GM12864 (cell line): ENCODE measurements around the gene ZNF385B.

Experiments used
- DNase-seq: peaks from one replicate; pipeline ENCODE4 v3.0.0-alpha.2; 2011; ENCODE audit warnings: low read depth
- H3K4me3 ChIP-seq: 2 replicates; pipeline ENCODE4 v1.5.1; 2011; ENCODE audit warnings: mild to moderate bottlenecking, low read depth, low read length, control low read depth
- TF ChIP-seq, protein P1 (sequence below): IDR thresholded peaks from 2 replicates; pipeline ENCODE4 v1.5.1; 2011; ENCODE audit warnings: low read depth, mild to moderate bottlenecking, moderate library complexity, low read length, control low read depth, inconsistent platforms; ENCODE audit errors: missing control alignments

ZNF385B gene

DNA sequence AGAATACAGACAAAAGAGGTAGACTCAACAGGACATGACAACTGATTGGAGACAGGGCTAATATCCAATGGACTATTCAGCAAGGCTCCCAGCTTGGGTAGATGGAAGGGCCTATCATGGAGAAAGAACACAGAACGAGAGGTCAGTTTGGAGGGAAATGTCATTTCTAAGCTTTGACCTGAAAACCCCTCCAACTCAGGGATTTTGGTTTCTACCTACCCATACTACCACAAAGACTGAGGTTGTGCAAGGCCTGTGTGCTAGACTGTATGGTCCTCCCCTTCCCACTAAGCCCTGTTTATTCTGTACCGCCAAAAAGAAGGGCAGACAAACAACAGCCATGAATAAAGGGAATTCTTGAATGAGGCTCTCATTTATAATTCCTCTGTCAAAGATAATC is 288.9 kb downstream of the ZNF385B start:
- no peak for DNase-seq

DNA sequence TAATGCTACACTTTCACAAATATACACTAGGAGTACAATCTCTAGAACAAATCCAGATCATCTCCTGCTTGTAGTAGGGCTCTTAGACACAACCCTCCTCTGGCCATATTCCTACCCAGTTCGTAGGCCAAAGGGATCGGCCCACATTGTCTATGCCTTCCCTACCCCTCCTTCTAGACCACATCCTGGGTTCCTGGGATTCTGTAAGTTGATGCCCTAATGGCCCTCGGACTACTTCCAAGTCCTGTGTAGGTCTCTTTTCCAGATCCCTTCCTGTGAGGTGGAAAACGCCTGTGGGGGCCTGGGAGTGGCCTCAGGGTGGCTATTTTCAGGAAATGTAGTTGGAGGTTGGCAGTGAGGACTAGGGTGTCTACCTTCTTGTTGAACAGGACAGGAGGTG is 289.7 kb downstream of the ZNF385B start:
- no peak for DNase-seq
- no peak overlapping the region for H3K4me3 ChIP-seq
- TF ChIP-seq, protein P1, sequence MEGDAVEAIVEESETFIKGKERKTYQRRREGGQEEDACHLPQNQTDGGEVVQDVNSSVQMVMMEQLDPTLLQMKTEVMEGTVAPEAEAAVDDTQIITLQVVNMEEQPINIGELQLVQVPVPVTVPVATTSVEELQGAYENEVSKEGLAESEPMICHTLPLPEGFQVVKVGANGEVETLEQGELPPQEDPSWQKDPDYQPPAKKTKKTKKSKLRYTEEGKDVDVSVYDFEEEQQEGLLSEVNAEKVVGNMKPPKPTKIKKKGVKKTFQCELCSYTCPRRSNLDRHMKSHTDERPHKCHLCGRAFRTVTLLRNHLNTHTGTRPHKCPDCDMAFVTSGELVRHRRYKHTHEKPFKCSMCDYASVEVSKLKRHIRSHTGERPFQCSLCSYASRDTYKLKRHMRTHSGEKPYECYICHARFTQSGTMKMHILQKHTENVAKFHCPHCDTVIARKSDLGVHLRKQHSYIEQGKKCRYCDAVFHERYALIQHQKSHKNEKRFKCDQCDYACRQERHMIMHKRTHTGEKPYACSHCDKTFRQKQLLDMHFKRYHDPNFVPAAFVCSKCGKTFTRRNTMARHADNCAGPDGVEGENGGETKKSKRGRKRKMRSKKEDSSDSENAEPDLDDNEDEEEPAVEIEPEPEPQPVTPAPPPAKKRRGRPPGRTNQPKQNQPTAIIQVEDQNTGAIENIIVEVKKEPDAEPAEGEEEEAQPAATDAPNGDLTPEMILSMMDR = no peak

More for the DNA sequence above, 288.9 kb downstream of the ZNF385B start:
- H3K4me3 ChIP-seq = no peak overlapping the region
- TF ChIP-seq, protein P1 = no peak

GRCh38 chr2:179571252-179571651 is 290.2 kb downstream of the ZNF385B start:
- no peak overlapping the region for H3K4me3 ChIP-seq
- TF ChIP-seq, protein P1 = no peak
- DNase-seq = no peak

- TF ChIP-seq, protein P1 = no peak
- DNase-seq = no peak
- no peak overlapping the region for H3K4me3 ChIP-seq
Measured at GRCh38 chr2:179569831-179570233, 291.6 kb downstream of the ZNF385B start.

DNA sequence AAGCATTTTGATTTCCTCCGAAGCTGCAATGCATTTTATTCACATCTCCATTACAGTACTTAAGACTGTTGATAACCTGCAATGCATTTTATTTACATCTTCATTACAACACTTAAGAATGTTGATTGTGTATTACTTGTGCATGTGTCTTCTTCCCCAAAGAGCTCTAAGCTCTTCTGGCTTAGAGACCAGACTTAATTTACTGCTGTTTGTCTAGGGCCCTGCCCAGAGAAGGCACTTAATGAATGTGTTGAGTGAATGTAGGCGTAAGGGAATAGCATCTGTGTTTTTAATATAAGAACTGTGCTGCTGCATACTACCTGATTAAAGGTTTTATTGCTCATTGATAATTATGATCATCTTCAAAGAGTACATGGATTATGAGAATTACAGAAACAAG is 295.6 kb downstream of the ZNF385B start:
- DNase-seq = no peak
- no peak overlapping the region for H3K4me3 ChIP-seq
- TF ChIP-seq, protein P1 = no peak

GRCh38 chr2:179562330-179562885 is 299.0 kb downstream of the ZNF385B start:
- DNase-seq = no peak
- no peak overlapping the region for H3K4me3 ChIP-seq

GRCh38 chr2:179561702-179562101 is 299.7 kb downstream of the ZNF385B start:
- no peak for DNase-seq
- H3K4me3 ChIP-seq = no peak overlapping the region
- TF ChIP-seq, protein P1 = no peak

More at GRCh38 chr2:179562330-179562885, 299.0 kb downstream of the ZNF385B start:
- TF ChIP-seq, protein P1 = no peak
